Gastrocnemius medialis (tissue), 4 donors: Measurements from ENCODE around the gene APLP2. TPM values are rescaled to one million over a fixed set of nuclear protein-coding genes. Genes with fewer than 3 reads are reported as not detected.
A peak's percentile ranks its signal among the peaks of the same experiment; 100 is the strongest.

ENCODE experiments used
- ATAC-seq, 2 donors: fragments of 150-250 bp; one replicate each; pipeline ENCODE4 v1.9.1; 2016
- DNase-seq, 2 donors: peaks; one replicate each; pipeline ENCODE4 v3.0.0-alpha.2; 2019
- H3K27ac ChIP-seq, 4 donors: fragments of 200-600 bp; sonication (generic); 1 replicate in 1 of 4; 2 replicates in 3 of 4; pipeline ENCODE4 v1.5.1; 2016 to 2018; ENCODE audit warnings: mild to moderate bottlenecking in 2 of 4, moderate library complexity in 1 of 4
- H3K27me3 ChIP-seq, 3 donors: fragments of 200-600 bp; sonication (generic) in 2 of 3; 1 replicate in 1 of 3; 2 replicates in 2 of 3; pipeline versions ENCODE4 v1.5.1 to v1.6.0; 2016 to 2019; ENCODE audit warnings: mild to moderate bottlenecking in 1 of 3, moderate library complexity in 1 of 3
- H3K36me3 ChIP-seq, 2 donors: fragments of 200-600 bp; sonication (generic) in 1 of 2; one replicate each; pipeline ENCODE4 v1.5.1; 2017 to 2018
- H3K4me1 ChIP-seq, 2 donors: fragments of 200-600 bp; sonication (generic) in 1 of 2; one replicate each; pipeline ENCODE4 v1.5.1; 2016 to 2017; ENCODE audit warnings: mild to moderate bottlenecking in 2 of 2
- H3K4me3 ChIP-seq, 4 donors: fragments of 200-600 bp; sonication (generic) in 3 of 4; 1 replicate in 1 of 4; 2 replicates in 3 of 4; pipeline ENCODE4 v1.5.1; 2016 to 2019; ENCODE audit warnings: mild to moderate bottlenecking in 2 of 4
- H3K9me3 ChIP-seq, 3 donors: fragments of 200-600 bp; sonication (generic) in 2 of 3; 1 replicate in 1 of 3; 2 replicates in 2 of 3; pipeline ENCODE4 v1.5.1; 2016 to 2019
- POLR2A ChIP-seq, 2 donors: fragments of 450-650 bp; IDR thresholded peaks; one replicate each; pipeline ENCODE4 v1.6.1; 2017; ENCODE audit warnings: antibody characterized with exemption in 2 of 2, mild to moderate bottlenecking in 2 of 2, moderate library complexity in 2 of 2
- in situ Hi-C, 4 donors: fragments of 200-750 bp; cut with MboI; loops; one replicate each; pipeline versions ENCODE4 v1.15.0 to v1.8.0; 2017; ENCODE audit warnings: low sequenced_read_pairs in 4 of 4
- intact Hi-C: fragments of 100-400 bp; cut with DNase I; formaldehyde crosslinking; loops from one replicate; pipeline ENCODE4 v1.15.1; 2023; ENCODE audit warnings: low total_unique reads
- total RNA-seq, 4 donors: library from RNA; depleted of rRNA; stranded (reverse); fragments of >200 nt; gene quantifications; one replicate each; pipeline versions ENCODE4 v1.1.0 to v1.2.3, GENCODE V29; 2016
- TF ChIP-seq, protein P1 (sequence below), 5 experiments: fragments of 450-650 bp in 3 of 5; fragments of 200-600 bp in 2 of 5; sonication (generic) in 2 of 5; IDR thresholded peaks in 4 of 5; conservative IDR thresholded peaks in 1 of 5; 1 replicate in 4 of 5; 2 replicates in 1 of 5; pipeline ENCODE4 v1.5.1; 2016 to 2019; ENCODE audit warnings: antibody characterized with exemption in 5 of 5, mild to moderate bottlenecking in 3 of 5, moderate library complexity in 3 of 5

Gene APLP2
- total RNA-seq, 4 donors from 2014 or later, result 80.4 to 110 (median 82.1) TPM

DNA sequence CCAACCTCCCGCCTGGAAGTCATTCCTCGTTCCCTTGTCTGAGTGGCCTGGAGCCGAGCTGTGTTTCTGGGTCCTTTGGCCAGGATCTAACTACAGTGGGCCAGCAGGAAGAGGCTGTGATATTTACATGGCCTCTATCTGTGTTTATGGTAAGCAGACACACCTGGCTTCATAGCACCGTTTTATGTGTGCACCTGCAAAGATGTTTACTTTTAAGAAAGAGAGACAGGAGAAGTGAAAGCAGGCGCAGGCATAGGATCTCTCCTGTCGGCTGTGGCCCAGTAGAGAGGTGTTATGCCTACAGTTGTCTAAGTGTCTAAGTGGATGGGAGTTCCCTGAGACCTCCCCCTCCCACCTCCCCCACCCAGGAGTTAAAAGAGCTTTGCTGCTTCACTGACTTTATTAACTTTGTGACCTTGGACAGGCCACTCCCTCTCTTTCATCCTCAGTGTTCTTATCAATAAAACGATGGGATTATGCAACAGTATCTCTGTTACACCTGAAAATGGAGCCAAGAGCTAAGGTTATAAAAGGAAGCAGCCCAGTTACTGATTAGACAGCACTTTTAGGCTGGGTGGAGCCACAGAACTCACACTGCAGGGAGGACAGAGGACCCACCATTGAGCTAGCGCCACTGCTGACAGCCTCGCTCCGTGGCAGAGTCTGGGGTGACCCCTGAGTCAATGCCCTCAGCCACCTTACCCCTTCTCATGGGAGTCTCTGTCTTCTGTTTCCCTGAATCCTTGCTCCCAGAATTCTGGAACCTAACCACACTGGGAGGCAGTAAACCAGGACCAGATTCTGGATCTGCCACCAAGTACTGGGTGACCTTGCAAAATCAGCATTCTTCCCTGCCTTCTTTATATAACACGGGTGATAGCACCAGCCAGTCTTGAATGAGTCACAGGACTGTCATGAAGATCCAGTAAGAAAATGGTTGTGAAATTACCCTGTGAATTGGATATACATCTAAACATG is 111.9 kb downstream of the APLP2 start:
- intact Hi-C loops, result no loop called here
- ATAC-seq (peak; percentile 88 to 92), DNase-seq (no peak)
- H3K27ac ChIP-seq, result peak overlapping the region in 2 of 4 donors; percentile 45 to 46
- H3K36me3 ChIP-seq, result no peaks in the 10 kb centered on the region
- no peak overlapping the region for H3K4me3 ChIP-seq
- H3K4me1 ChIP-seq, result peaks cover 19 to 21% of the 10 kb centered on the region in 2 donors
- no peaks in the 10 kb centered on the region for H3K9me3 ChIP-seq
- TF ChIP-seq, protein P1, sequence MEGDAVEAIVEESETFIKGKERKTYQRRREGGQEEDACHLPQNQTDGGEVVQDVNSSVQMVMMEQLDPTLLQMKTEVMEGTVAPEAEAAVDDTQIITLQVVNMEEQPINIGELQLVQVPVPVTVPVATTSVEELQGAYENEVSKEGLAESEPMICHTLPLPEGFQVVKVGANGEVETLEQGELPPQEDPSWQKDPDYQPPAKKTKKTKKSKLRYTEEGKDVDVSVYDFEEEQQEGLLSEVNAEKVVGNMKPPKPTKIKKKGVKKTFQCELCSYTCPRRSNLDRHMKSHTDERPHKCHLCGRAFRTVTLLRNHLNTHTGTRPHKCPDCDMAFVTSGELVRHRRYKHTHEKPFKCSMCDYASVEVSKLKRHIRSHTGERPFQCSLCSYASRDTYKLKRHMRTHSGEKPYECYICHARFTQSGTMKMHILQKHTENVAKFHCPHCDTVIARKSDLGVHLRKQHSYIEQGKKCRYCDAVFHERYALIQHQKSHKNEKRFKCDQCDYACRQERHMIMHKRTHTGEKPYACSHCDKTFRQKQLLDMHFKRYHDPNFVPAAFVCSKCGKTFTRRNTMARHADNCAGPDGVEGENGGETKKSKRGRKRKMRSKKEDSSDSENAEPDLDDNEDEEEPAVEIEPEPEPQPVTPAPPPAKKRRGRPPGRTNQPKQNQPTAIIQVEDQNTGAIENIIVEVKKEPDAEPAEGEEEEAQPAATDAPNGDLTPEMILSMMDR (IDR thresholded peaks at IDR 0.05 in 4 of 5, conservative IDR thresholded peaks at IDR 0.05 in 1 of 5), result no peak
- TF ChIP-seq POLR2A (IDR thresholded peaks at IDR 0.05), result no peak
- H3K27me3 ChIP-seq, result no peaks in the 10 kb centered on the region
- in situ Hi-C loops, result no loop called here

DNA sequence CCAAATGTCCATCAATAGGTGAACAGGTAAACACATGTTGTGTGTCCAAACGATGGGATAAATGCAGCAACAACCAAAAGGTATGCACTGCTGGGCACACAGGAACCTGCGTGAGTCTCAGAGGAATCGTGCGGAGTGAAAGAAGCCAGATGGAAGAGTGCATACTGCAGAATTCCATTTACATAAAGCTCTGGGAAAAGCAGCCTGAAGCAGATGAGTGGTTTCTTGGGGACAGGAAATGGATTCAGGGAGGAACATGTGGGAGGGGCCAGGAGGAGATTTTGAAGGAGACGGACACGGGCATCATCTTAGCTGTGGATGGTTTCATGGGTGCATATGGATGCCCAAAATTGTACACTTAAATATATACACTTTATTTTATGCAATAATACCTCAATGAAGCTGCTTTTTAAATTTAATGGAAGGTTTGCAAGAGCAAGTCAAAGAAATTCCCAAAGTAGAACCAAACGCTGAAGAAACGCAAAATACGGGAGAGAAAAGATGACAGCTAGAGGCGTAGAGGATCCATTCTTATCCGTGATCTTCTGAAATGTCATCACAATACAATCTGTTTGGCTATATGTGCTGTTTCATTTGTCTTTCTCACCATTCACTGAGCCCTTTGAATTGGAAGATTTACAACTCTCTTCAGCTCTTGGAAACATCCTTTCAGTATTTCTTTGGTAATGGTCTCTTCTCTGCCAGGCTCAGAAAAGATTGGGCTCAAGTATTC is 114.3 kb downstream of the APLP2 start:
- in situ Hi-C loops, result no loop called here
- H3K27ac ChIP-seq, result no peak overlapping the region
- H3K27me3 ChIP-seq, result no peaks in the 10 kb centered on the region
- intact Hi-C loops, result no loop called here
- no peaks in the 10 kb centered on the region for H3K36me3 ChIP-seq
- ATAC-seq (no peak), DNase-seq (no peak)
- H3K4me1 ChIP-seq, result peaks cover 13 to 16% of the 10 kb centered on the region in 2 donors
- H3K4me3 ChIP-seq, result no peak overlapping the region
- TF ChIP-seq, protein P1 (IDR thresholded peaks at IDR 0.05 in 4 of 5, conservative IDR thresholded peaks at IDR 0.05 in 1 of 5), result no peak
- TF ChIP-seq POLR2A (IDR thresholded peaks at IDR 0.05), result no peak
- no peaks in the 10 kb centered on the region for H3K9me3 ChIP-seq

DNA sequence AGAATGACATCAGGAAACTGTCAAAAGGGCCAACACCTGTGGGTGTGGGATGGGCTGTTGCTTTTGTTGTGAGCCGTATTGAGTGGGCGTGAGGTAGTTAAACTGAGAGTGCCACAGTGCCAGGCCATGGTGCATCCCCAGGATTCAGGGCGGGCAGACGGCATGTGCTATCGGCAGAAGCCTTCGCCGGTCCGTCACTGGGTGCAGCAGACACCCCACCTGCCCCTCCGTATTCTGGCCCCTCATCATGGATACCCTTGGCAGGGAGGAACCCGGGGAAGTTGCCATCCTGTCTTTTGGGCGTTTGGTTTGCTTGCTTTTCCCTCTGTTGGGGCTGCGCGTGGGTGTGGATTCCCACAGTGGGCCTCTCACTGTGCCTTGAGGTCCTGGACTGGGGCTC is 117.4 kb downstream of the APLP2 start:
- intact Hi-C loops, result no loop called here
- H3K9me3 ChIP-seq, result no peaks in the 10 kb centered on the region
- in situ Hi-C loops, result no loop called here
- DNase-seq (no peak), ATAC-seq (no peak)
- no peaks in the 10 kb centered on the region for H3K36me3 ChIP-seq
- TF ChIP-seq, protein P1 (IDR thresholded peaks at IDR 0.05 in 4 of 5, conservative IDR thresholded peaks at IDR 0.05 in 1 of 5), result no peak
- no peak for TF ChIP-seq POLR2A (IDR thresholded peaks at IDR 0.05)
- peaks cover 0 to 4% of the 10 kb centered on the region in 2 donors for H3K4me1 ChIP-seq
- no peaks in the 10 kb centered on the region for H3K27me3 ChIP-seq
- H3K27ac ChIP-seq, result no peak overlapping the region
- no peak overlapping the region for H3K4me3 ChIP-seq

DNA sequence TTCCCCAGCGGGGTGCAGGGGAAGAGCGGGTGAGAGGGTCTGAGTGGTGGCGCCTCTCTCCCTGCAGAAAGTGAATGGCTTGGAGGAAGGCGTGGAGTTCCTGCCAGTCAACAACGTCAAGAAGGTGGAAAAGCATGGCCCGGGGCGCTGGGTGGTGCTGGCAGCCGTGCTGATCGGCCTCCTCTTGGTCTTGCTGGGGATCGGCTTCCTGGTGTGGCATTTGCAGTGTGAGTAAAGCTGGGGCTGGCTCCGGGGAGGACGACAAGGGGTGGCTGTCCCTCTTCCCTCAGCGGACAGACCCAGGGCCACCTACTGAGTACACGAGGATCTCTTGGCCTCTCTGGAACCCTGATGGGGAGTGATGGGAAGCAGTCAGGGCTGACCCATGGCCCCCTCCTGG is 118.4 kb downstream of the APLP2 start:
- TF ChIP-seq, protein P1 (IDR thresholded peaks at IDR 0.05 in 4 of 5, conservative IDR thresholded peaks at IDR 0.05 in 1 of 5), result no peak
- no peak for TF ChIP-seq POLR2A (IDR thresholded peaks at IDR 0.05)
- ATAC-seq, result no peak
- DNase-seq, result no peak
- no peaks in the 10 kb centered on the region for H3K9me3 ChIP-seq
- in situ Hi-C loops (no loop called here), intact Hi-C loops (no loop called here)
- no peaks in the 10 kb centered on the region for H3K27me3 ChIP-seq
- H3K36me3 ChIP-seq, result no peaks in the 10 kb centered on the region
- H3K4me1 ChIP-seq, result no peaks in the 10 kb centered on the region
- no peak overlapping the region for H3K4me3 ChIP-seq
- no peak overlapping the region for H3K27ac ChIP-seq
